Measurements from ENCODE around the gene CHRM2. TPM values are rescaled to one million over a fixed set of nuclear protein-coding genes. Genes with fewer than 3 reads are reported as not detected.

CHRM2 gene
- total RNA-seq, 2 experiments from 2014 or later = not detected

DNA sequence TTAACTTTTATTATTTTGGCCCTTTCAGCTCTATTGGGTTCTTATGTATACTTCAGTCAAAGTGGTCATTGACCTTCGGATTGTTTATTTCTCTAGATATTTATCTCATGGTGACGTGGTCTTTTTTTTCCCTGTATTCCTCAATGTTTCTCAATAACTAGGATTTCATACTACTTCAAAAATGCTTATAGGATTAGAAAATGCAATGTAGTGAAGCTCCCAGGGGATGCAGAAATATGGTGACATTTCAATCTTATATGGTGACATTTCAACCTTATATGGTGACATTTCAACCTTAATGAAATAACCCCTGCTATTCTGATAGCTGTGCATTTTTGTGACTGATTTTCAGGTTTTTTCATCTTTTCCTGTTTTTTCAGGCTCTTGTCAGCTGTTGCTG, 51.4 kb downstream of the CHRM2 start:
- Histone ChIP-seq H3K36me3 (ENCODE audit: insufficient read depth, low read length) (no peaks in the 10 kb centered on the region), H3K9me3 (ENCODE audit: control insufficient read depth in 1 of 2, insufficient read depth in 1 of 2, low read length in 2 of 2) (no peaks in the 10 kb centered on the region), H3K4me1 (ENCODE audit: insufficient read depth, low read length) (no peaks in the 10 kb centered on the region), H3K27me3 (ENCODE audit: control insufficient read depth in 1 of 2, insufficient read depth in 2 of 2, low read length in 2 of 2) (no peaks in the 10 kb centered on the region), H3K27ac (ENCODE audit: low read depth in 1 of 2, low read length in 2 of 2) (no peak overlapping the region), H3K4me3 (ENCODE audit: low read length) (no peak overlapping the region)
- intact Hi-C loops (cut with DNase I, micrococcal nuclease) = no loop called here
- Mint-ChIP-seq H3K27me3 (no peaks in the 10 kb centered on the region), H3K36me3 (ENCODE audit: low read depth) (no peaks in the 10 kb centered on the region), H3K4me3 (no peak overlapping the region), H3K27ac (no peak overlapping the region), H3K9me3 (peaks cover 7% of the 10 kb centered on the region), H3K4me1 (ENCODE audit: low read depth) (no peaks in the 10 kb centered on the region)
- ChIA-PET CTCF (no interaction called here), POLR2A (no interaction called here)
- DNase-seq = no peak
- TF ChIP-seq, protein P1, sequence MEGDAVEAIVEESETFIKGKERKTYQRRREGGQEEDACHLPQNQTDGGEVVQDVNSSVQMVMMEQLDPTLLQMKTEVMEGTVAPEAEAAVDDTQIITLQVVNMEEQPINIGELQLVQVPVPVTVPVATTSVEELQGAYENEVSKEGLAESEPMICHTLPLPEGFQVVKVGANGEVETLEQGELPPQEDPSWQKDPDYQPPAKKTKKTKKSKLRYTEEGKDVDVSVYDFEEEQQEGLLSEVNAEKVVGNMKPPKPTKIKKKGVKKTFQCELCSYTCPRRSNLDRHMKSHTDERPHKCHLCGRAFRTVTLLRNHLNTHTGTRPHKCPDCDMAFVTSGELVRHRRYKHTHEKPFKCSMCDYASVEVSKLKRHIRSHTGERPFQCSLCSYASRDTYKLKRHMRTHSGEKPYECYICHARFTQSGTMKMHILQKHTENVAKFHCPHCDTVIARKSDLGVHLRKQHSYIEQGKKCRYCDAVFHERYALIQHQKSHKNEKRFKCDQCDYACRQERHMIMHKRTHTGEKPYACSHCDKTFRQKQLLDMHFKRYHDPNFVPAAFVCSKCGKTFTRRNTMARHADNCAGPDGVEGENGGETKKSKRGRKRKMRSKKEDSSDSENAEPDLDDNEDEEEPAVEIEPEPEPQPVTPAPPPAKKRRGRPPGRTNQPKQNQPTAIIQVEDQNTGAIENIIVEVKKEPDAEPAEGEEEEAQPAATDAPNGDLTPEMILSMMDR (IDR thresholded peaks at IDR 0.05) = no peak
- ATAC-seq (ENCODE audit: poor library complexity) = no peak

DNA sequence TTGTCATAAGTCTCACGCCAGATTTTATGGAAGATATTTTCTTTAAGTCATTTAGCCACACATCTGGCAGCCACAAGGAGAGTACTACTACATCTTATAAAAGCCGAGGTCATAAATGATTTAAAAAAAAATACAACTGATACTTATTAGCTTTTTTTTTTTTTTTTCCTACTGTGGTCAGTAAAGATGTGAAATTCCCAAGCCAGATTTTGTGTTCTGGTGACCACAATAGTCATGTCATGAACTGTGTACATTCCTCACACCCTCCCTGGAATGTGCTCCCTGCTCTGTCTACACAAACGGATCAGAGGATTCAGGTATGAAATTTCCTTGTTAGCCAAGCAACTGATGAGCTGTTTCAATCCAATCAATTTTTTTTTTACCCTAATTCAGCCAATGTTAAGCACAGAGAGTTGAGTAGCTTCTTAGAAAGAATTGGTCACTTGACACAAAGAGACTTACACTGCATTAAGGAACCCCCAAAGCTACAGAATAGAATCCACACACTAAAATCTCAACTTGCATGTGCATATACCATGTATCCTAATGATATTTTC, 54.7 kb downstream of the CHRM2 start:
- Mint-ChIP-seq H3K4me1 (ENCODE audit: low read depth) (no peaks in the 10 kb centered on the region), H3K27me3 (no peaks in the 10 kb centered on the region), H3K4me3 (no peak overlapping the region), H3K36me3 (ENCODE audit: low read depth) (no peaks in the 10 kb centered on the region), H3K9me3 (peaks cover 9% of the 10 kb centered on the region), H3K27ac (no peak overlapping the region)
- Histone ChIP-seq H3K4me1 (ENCODE audit: insufficient read depth, low read length) (no peaks in the 10 kb centered on the region), H3K36me3 (ENCODE audit: insufficient read depth, low read length) (no peaks in the 10 kb centered on the region), H3K4me3 (ENCODE audit: low read length) (no peak overlapping the region), H3K27me3 (ENCODE audit: control insufficient read depth in 1 of 2, insufficient read depth in 2 of 2, low read length in 2 of 2) (no peaks in the 10 kb centered on the region), H3K27ac (ENCODE audit: low read depth in 1 of 2, low read length in 2 of 2) (no peak overlapping the region), H3K9me3 (ENCODE audit: control insufficient read depth in 1 of 2, insufficient read depth in 1 of 2, low read length in 2 of 2) (no peaks in the 10 kb centered on the region)
- ChIA-PET POLR2A (no interaction called here), CTCF (no interaction called here)
- no peak for ATAC-seq (ENCODE audit: poor library complexity)
- no peak for DNase-seq
- TF ChIP-seq, protein P1 (IDR thresholded peaks at IDR 0.05) = no peak
- intact Hi-C loops (cut with DNase I, micrococcal nuclease) = no loop called here

DNA sequence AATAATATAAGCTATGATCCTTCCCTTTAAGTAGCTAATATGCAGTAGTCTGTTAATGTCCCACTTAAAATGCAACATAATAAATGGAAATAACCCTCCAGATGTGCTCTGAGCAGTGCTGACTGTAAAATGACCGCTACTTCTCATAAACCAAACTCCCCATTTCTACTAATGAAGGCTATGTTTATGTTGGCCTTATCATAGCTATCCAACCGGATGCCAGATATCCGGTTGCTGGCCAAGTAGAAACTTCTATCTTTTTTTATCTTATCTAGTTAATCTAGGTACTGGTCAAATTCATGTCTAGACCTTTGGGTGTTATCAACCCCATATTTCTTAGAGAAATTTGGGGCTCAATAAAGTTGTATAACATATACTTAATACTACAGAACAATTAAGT, 56.6 kb downstream of the CHRM2 start:
- intact Hi-C loops (cut with DNase I, micrococcal nuclease) = no loop called here
- Mint-ChIP-seq H3K27ac (no peak overlapping the region), H3K4me3 (no peak overlapping the region), H3K27me3 (no peaks in the 10 kb centered on the region), H3K9me3 (peaks cover 11% of the 10 kb centered on the region), H3K4me1 (ENCODE audit: low read depth) (no peaks in the 10 kb centered on the region), H3K36me3 (ENCODE audit: low read depth) (no peaks in the 10 kb centered on the region)
- CTCF ChIA-PET = no interaction called here
- Histone ChIP-seq H3K27ac (ENCODE audit: low read depth in 1 of 2, low read length in 2 of 2) (no peak overlapping the region), H3K36me3 (ENCODE audit: insufficient read depth, low read length) (no peaks in the 10 kb centered on the region), H3K27me3 (ENCODE audit: control insufficient read depth in 1 of 2, insufficient read depth in 2 of 2, low read length in 2 of 2) (no peaks in the 10 kb centered on the region), H3K4me3 (ENCODE audit: low read length) (no peak overlapping the region), H3K4me1 (ENCODE audit: insufficient read depth, low read length) (no peaks in the 10 kb centered on the region), H3K9me3 (ENCODE audit: control insufficient read depth in 1 of 2, insufficient read depth in 1 of 2, low read length in 2 of 2) (no peaks in the 10 kb centered on the region)
- TF ChIP-seq, protein P1 (IDR thresholded peaks at IDR 0.05) = no peak
- no peak for ATAC-seq (ENCODE audit: poor library complexity)
- POLR2A ChIA-PET = no interaction called here
- DNase-seq = no peak
